OCI-LY7 (cell line): Measurements from ENCODE around the gene PLEKHS1. TPM values are rescaled to one million over a fixed set of nuclear protein-coding genes. Genes with fewer than 3 reads are reported as not detected.

Experiments
- BruUV-seq: library from RNA; stranded (reverse); fragments of 400-500 nt; replicated peaks from 2 replicates; lab custom pipeline; 2021; lab: Mats Ljungman, UMichigan
- CTCF ChIA-PET: fragments of 300-600 bp; sonication (Branson Sonifier 250); formaldehyde crosslinking; loops from one replicate; lab custom pipeline; 2022; ENCODE audit warnings: antibody characterized with exemption; ENCODE audit not compliant: unreplicated experiment; lab: Charles Lee
- POLR2A ChIA-PET: fragments of 300-600 bp; sonication (Branson Sonifier 250); formaldehyde crosslinking; loops from one replicate; lab custom pipeline; 2022; ENCODE audit warnings: antibody characterized with exemption; lab: Charles Lee
- DNase-seq: peaks from one replicate; pipeline ENCODE4 v3.0.0-alpha.2; 2015; ENCODE audit warnings: low spot score
- H2AFZ ChIP-seq: fragments of 200-600 bp; sonication (generic), shearing (Covaris generic); 2 replicates; pipeline ENCODE4 v1.6.1; 2014; ENCODE audit warnings: mild to moderate bottlenecking, antibody characterized with exemption, low read length, moderate library complexity
- H3K27ac ChIP-seq: fragments of 200-600 bp; sonication (generic); 2 replicates; pipeline ENCODE4 v1.5.1; 2014; ENCODE audit warnings: mixed run types, low read depth, mild to moderate bottlenecking, moderate library complexity, low read length, inconsistent platforms; ENCODE audit not compliant: poor library complexity, severe bottlenecking
- H3K36me3 ChIP-seq: fragments of 200-600 bp; sonication (generic); 2 replicates; pipeline ENCODE4 v1.6.1; 2014; ENCODE audit warnings: mild to moderate bottlenecking, antibody characterized with exemption, low read length, moderate library complexity, mixed read lengths; ENCODE audit not compliant: insufficient read depth
- H3K4me1 ChIP-seq: fragments of 200-600 bp; sonication (generic); 2 replicates; pipeline ENCODE4 v1.5.1; 2014; ENCODE audit warnings: mild to moderate bottlenecking, low read length; ENCODE audit not compliant: insufficient read depth, poor library complexity, severe bottlenecking
- H3K4me2 ChIP-seq: fragments of 200-600 bp; sonication (generic); 2 replicates; pipeline ENCODE4 v1.6.1; 2014; ENCODE audit warnings: mild to moderate bottlenecking, low read length
- H3K4me3 ChIP-seq: fragments of 200-600 bp; sonication (generic); 2 replicates; pipeline ENCODE4 v1.5.1; 2014; ENCODE audit warnings: mild to moderate bottlenecking, low read depth, low read length; ENCODE audit not compliant: poor library complexity, severe bottlenecking
- H3K79me2 ChIP-seq: fragments of 200-600 bp; sonication (generic); 2 replicates; pipeline ENCODE4 v1.6.1; 2016; ENCODE audit warnings: low read depth, mild to moderate bottlenecking, low read length, moderate library complexity, mixed read lengths; ENCODE audit not compliant: insufficient read depth
- H3K9me2 ChIP-seq: fragments of 200-600 bp; sonication (generic); 2 replicates; pipeline ENCODE4 v1.6.1; 2016; ENCODE audit warnings: mild to moderate bottlenecking, low read length, mixed read lengths; ENCODE audit not compliant: insufficient read depth
- H3K9me3 ChIP-seq: fragments of 200-600 bp; sonication (generic); 2 replicates; pipeline ENCODE4 v1.6.1; 2014; ENCODE audit warnings: mild to moderate bottlenecking, mixed run types, low read length, mixed read lengths
- H4K20me1 ChIP-seq: fragments of 200-600 bp; sonication (generic); 2 replicates; pipeline ENCODE4 v1.6.1; 2014; ENCODE audit warnings: mild to moderate bottlenecking, antibody characterized with exemption, low read length, moderate library complexity, mixed read lengths; ENCODE audit not compliant: insufficient read depth
- CTCF ChIP-seq: fragments of 200-600 bp; sonication (generic); conservative IDR thresholded peaks from 2 replicates; pipeline ENCODE4 v1.5.1; 2014; ENCODE audit warnings: mild to moderate bottlenecking, antibody characterized with exemption, low read length, moderate library complexity, mixed read lengths
- EZH2phosphoT487 ChIP-seq: fragments of 200-600 bp; sonication (generic); IDR thresholded peaks from 2 replicates; pipeline ENCODE4 v1.6.1; 2018; ENCODE audit warnings: low read depth, borderline replicate concordance, mild to moderate bottlenecking, mixed run types, antibody characterized with exemption, low read length, moderate library complexity, mixed read lengths
- intact Hi-C: fragments of 100-400 bp; cut with micrococcal nuclease; formaldehyde crosslinking; loops from one replicate; pipeline ENCODE4 v1.10.0; 2022; ENCODE audit not compliant: unreplicated experiment
- total RNA-seq, 2 experiments: library from RNA; depleted of rRNA in 1 of 2; stranded (reverse); fragments of >200 nt in 1 of 2; shearing (Covaris generic) in 1 of 2; gene quantifications; 2 replicates each; pipeline ENCODE4 v1.2.3, GENCODE V29; 2014 to 2022

PLEKHS1 gene
- total RNA-seq, 2 experiments from 2014 or later, result not detected

GRCh38 chr10:113712024-113712423 lies 39.5 kb upstream of the PLEKHS1 start:
- no peaks in the 10 kb centered on the region for H3K36me3 ChIP-seq
- intact Hi-C loops, result no loop called here
- no peaks in the 10 kb centered on the region for H3K9me3 ChIP-seq
- no peak overlapping the region for H3K27ac ChIP-seq
- no peaks in the 10 kb centered on the region for H4K20me1 ChIP-seq
- H2AFZ ChIP-seq, result no peak overlapping the region
- CTCF ChIA-PET, result no interaction called here
- no peak overlapping the region for H3K4me3 ChIP-seq
- H3K4me1 ChIP-seq, result peaks cover 5% of the 10 kb centered on the region
- no peaks in the 10 kb centered on the region for H3K79me2 ChIP-seq
- no peaks in the 10 kb centered on the region for H3K9me2 ChIP-seq
- TF ChIP-seq EZH2phosphoT487 (no peak), CTCF (no peak)
- BruUV-seq, result no TSS peak
- POLR2A ChIA-PET, result interaction anchor here (1.2 to 1.3 kb wide), 2 partner anchors 10 to 18 kb away, joined by 3 read pairs; no protein-coding TSS in a partner anchor
- DNase-seq, result no peak
- no peak overlapping the region for H3K4me2 ChIP-seq

GRCh38 chr10:113712755-113713639 lies 38.5 kb upstream of the PLEKHS1 start:
- no peaks in the 10 kb centered on the region for H3K36me3 ChIP-seq
- TF ChIP-seq EZH2phosphoT487 (no peak), CTCF (no peak)
- ChIA-PET CTCF (interaction anchor here (0.6 kb wide), 1 partner anchor 303 kb away, joined by 3 read pairs; no protein-coding TSS in a partner anchor), POLR2A (interaction anchor here (0.8 to 1.3 kb wide), 3 partner anchors 11 to 24 kb away, joined by 3 to 4 read pairs (median 3); no protein-coding TSS in a partner anchor)
- H4K20me1 ChIP-seq, result no peaks in the 10 kb centered on the region
- no peak overlapping the region for H3K4me3 ChIP-seq
- no peak overlapping the region for H2AFZ ChIP-seq
- no peaks in the 10 kb centered on the region for H3K79me2 ChIP-seq
- H3K9me2 ChIP-seq, result no peaks in the 10 kb centered on the region
- DNase-seq, result no peak
- intact Hi-C loops, result no loop called here
- H3K4me2 ChIP-seq, result no peak overlapping the region
- BruUV-seq, result no TSS peak
- no peak overlapping the region for H3K27ac ChIP-seq
- no peaks in the 10 kb centered on the region for H3K9me3 ChIP-seq
- peaks cover 5% of the 10 kb centered on the region for H3K4me1 ChIP-seq

GRCh38 chr10:113713640-113713982 lies 37.9 kb upstream of the PLEKHS1 start:
- peaks cover 5% of the 10 kb centered on the region for H3K4me1 ChIP-seq
- H3K79me2 ChIP-seq, result no peaks in the 10 kb centered on the region
- H3K36me3 ChIP-seq, result no peaks in the 10 kb centered on the region
- no peak overlapping the region for H2AFZ ChIP-seq
- no peak overlapping the region for H3K27ac ChIP-seq
- H4K20me1 ChIP-seq, result no peaks in the 10 kb centered on the region
- no peak for DNase-seq
- H3K4me3 ChIP-seq, result no peak overlapping the region
- no peaks in the 10 kb centered on the region for H3K9me2 ChIP-seq
- H3K4me2 ChIP-seq, result no peak overlapping the region
- ChIA-PET CTCF (interaction anchor here (0.6 kb wide), 1 partner anchor 303 kb away, joined by 3 read pairs; no protein-coding TSS in a partner anchor), POLR2A (interaction anchor here (1.3 kb wide), 1 partner anchor 20 kb away, joined by 3 read pairs; no protein-coding TSS in a partner anchor)
- intact Hi-C loops, result no loop called here
- H3K9me3 ChIP-seq, result no peaks in the 10 kb centered on the region
- BruUV-seq, result no TSS peak
- TF ChIP-seq CTCF (no peak), EZH2phosphoT487 (no peak)
